GM12878 (cell line): ENCODE measurements around the gene TUBGCP3. TPM values are rescaled to one million over a fixed set of nuclear protein-coding genes. Genes with fewer than 3 reads are reported as not detected.

ENCODE experiments used
- ATAC-seq: fragments of 200-7000 bp; cut with Tn5 transposase; 3 replicates; pipeline ENCODE4 v1.9.1; 2020; ENCODE audit warnings: mild to moderate bottlenecking, moderate library complexity
- BruUV-seq: library from RNA; stranded (reverse); fragments of 400-500 nt; replicated peaks from 2 replicates; lab custom pipeline; 2021; lab: Mats Ljungman, UMichigan
- CTCF ChIA-PET: fragments of 300-600 bp; sonication (Branson Sonifier 250); formaldehyde crosslinking; extraction: SDS; loops from one replicate; lab custom pipeline; 2021; ENCODE audit warnings: inconsistent platforms; lab: Yijun Ruan, JAX
- POLR2A ChIA-PET: fragments of 350-600 bp; formaldehyde crosslinking; extraction: SDS; loops from one replicate; lab custom pipeline; 2021; ENCODE audit warnings: inconsistent platforms; lab: Charles Lee
- RAD21 ChIA-PET: fragments of 300-600 bp; sonication (Branson Sonifier 250); formaldehyde crosslinking; loops from one replicate; lab custom pipeline; 2023; ENCODE audit warnings: antibody characterized with exemption; ENCODE audit not compliant: unreplicated experiment; lab: Charles Lee
- SMC1A ChIA-PET: fragments of 300-600 bp; sonication (Branson Sonifier 250); formaldehyde crosslinking; loops from one replicate; lab custom pipeline; 2023; ENCODE audit not compliant: unreplicated experiment, uncharacterized antibody; lab: Charles Lee
- DNase-seq: peaks from one replicate; pipeline ENCODE4 v3.0.0-alpha.2; 2011; ENCODE audit warnings: low read depth, low spot score
- FAIRE-seq: peaks from 3 replicates; lab custom pipeline; 2011; peaks lifted over from hg19 to GRCh38; lab: Jason Lieb, UNC
- H2AFZ ChIP-seq: 2 replicates; pipeline ENCODE4 v1.6.0; 2011; ENCODE audit warnings: low read depth, low read length, control low read depth; ENCODE audit not compliant: control insufficient read depth
- H3K27ac ChIP-seq: 2 replicates; pipeline ENCODE4 v1.5.1; 2011; ENCODE audit warnings: control low read depth; ENCODE audit not compliant: control insufficient read depth, insufficient read depth
- H3K27me3 ChIP-seq, 2 experiments: replicated peaks in 1 of 2; 2 replicates each; pipeline versions ENCODE4 v1.6.0 to v1.6.1; 2011; ENCODE audit warnings: low read length in 1 of 2; ENCODE audit not compliant: control insufficient read depth in 2 of 2, insufficient read depth in 2 of 2
- H3K36me3 ChIP-seq, 2 experiments: 2 replicates each; pipeline ENCODE4 v1.5.1; 2011; ENCODE audit warnings: low read length in 1 of 2; ENCODE audit not compliant: control insufficient read depth in 2 of 2, insufficient read depth in 2 of 2
- H3K4me1 ChIP-seq: 2 replicates; pipeline ENCODE4 v1.6.1; 2011; ENCODE audit warnings: mild to moderate bottlenecking, low read length, moderate library complexity, mixed read lengths; ENCODE audit not compliant: control insufficient read depth, insufficient read depth
- H3K4me2 ChIP-seq: 2 replicates; pipeline ENCODE4 v1.6.0; 2011; ENCODE audit warnings: control low read depth; ENCODE audit not compliant: control insufficient read depth, insufficient read depth
- H3K4me3 ChIP-seq: fragments of 200-600 bp; sonication (generic); 2 replicates; pipeline ENCODE4 v1.5.1; 2016
- H3K79me2 ChIP-seq: 2 replicates; pipeline ENCODE4 v1.6.0; 2011; ENCODE audit warnings: low read length; ENCODE audit not compliant: control insufficient read depth, insufficient read depth
- H3K9ac ChIP-seq: 2 replicates; pipeline ENCODE4 v1.8.0; 2011; ENCODE audit warnings: low read length, control low read depth, mixed read lengths; ENCODE audit not compliant: control insufficient read depth, insufficient read depth
- H3K9me3 ChIP-seq: replicated peaks from 3 replicates; pipeline ENCODE4 v1.5.1; 2011; ENCODE audit warnings: mild to moderate bottlenecking, low read length; ENCODE audit not compliant: control insufficient read depth, insufficient read depth
- H4K20me1 ChIP-seq: 2 replicates; pipeline ENCODE4 v1.6.0; 2011; ENCODE audit not compliant: control insufficient read depth, insufficient read depth
- CHD2 ChIP-seq: IDR thresholded peaks from 2 replicates; pipeline ENCODE4 v1.6.1; 2011; ENCODE audit warnings: low read depth, low read length, improper control_type of control experiment, borderline replicate concordance
- EED ChIP-seq: sonication (generic); IDR thresholded peaks from 2 replicates; pipeline ENCODE4 v1.6.1; 2016; ENCODE audit warnings: antibody characterized with exemption, low read depth
- FOXK2 ChIP-seq: fragments of 450-650 bp; IDR thresholded peaks from 2 replicates; pipeline ENCODE4 v1.6.1; 2017; ENCODE audit warnings: mild to moderate bottlenecking, moderate library complexity
- IRF3 ChIP-seq: fragments of 450-650 bp; IDR thresholded peaks from 2 replicates; pipeline ENCODE4 v1.6.1; 2014; ENCODE audit warnings: mild to moderate bottlenecking
- MEF2B ChIP-seq: fragments of 450-650 bp; IDR thresholded peaks from 2 replicates; pipeline ENCODE4 v1.6.1; 2018; ENCODE audit warnings: mild to moderate bottlenecking, moderate library complexity; ENCODE audit not compliant: partially characterized antibody, poor library complexity, severe bottlenecking
- MXI1 ChIP-seq: fragments of 150-350 bp; IDR thresholded peaks from 2 replicates; pipeline ENCODE4 v1.6.1; 2011; ENCODE audit warnings: low read depth, mild to moderate bottlenecking, inconsistent platforms, low read length, improper control_type of control experiment
- NFYA ChIP-seq: IDR thresholded peaks from 2 replicates; pipeline ENCODE4 v1.6.1; 2011; ENCODE audit warnings: low read depth, mild to moderate bottlenecking, low read length, improper control_type of control experiment, borderline replicate concordance
- RB1 ChIP-seq: fragments of 450-650 bp; formaldehyde crosslinking; IDR thresholded peaks from 2 replicates; pipeline ENCODE4 v1.6.1; 2017; ENCODE audit warnings: mild to moderate bottlenecking, borderline replicate concordance
- SKIL ChIP-seq: fragments of 450-650 bp; IDR thresholded peaks from 2 replicates; pipeline ENCODE4 v1.6.1; 2017; ENCODE audit warnings: mild to moderate bottlenecking, low read depth, inconsistent platforms; ENCODE audit not compliant: poor library complexity, severe bottlenecking
- SP1 ChIP-seq: IDR thresholded peaks from one replicate; pipeline ENCODE4 v1.6.1; 2011; ENCODE audit warnings: low read depth, low read length
- ZBTB4 ChIP-seq: fragments of 450-650 bp; formaldehyde crosslinking; IDR thresholded peaks from 2 replicates; pipeline ENCODE4 v1.4.0; 2022; ENCODE audit warnings: mild to moderate bottlenecking, moderate library complexity
- WGBS: methylation state at CpG from one replicate; pipeline ENCODE4 v1.1.6; 2016; ENCODE audit warnings: low lambda C conversion rate; ENCODE audit not compliant: insufficient replicate concordance, insufficient coverage; ENCODE audit errors: missing lambda C conversion rate; 5-methylcytosine and 5-hydroxymethylcytosine counted together
- in situ Hi-C: fragments of 300-500 bp; cut with MboI; formaldehyde crosslinking; loops from 9 replicates; pipeline ENCODE4 v1.14.3; 2018; ENCODE audit warnings: mixed read lengths
- intact Hi-C: fragments of 100-400 bp; cut with micrococcal nuclease; formaldehyde crosslinking; loops from one replicate; pipeline ENCODE4 v1.14.2; 2022; ENCODE audit not compliant: unreplicated experiment
- polyA plus RNA-seq, 11 experiments: library from polyadenylated mRNA; depleted of rRNA in 4 of 11; unstranded in 6 of 11; stranded (reverse) in 5 of 11; fragments of >200 nt; fragmentation: Nextera tagmentation in 4 of 11; fragmentation: Illumina TruSeq in 1 of 11; extraction: Ambion mirVana in 4 of 11; extraction: Trizol in 1 of 11; gene quantifications; 1 replicate in 1 of 11; 2 replicates in 10 of 11; pipeline versions ENCODE4 v1.2.1 to v1.2.3, GENCODE V29; 2011 to 2016; ENCODE audit warnings: inconsistent platforms in 2 of 11, missing spikeins in 2 of 11, low read depth in 1 of 11
- total RNA-seq, 4 experiments: library from RNA; depleted of rRNA in 3 of 4; stranded (reverse); fragments of >200 nt in 3 of 4; fragmentation: Illumina TruSeq in 1 of 4; extraction: Trizol in 1 of 4; gene quantifications; 2 replicates each; pipeline versions ENCODE4 v1.2.1 to v1.2.3, GENCODE V29; 2013 to 2021

The TUBGCP3 gene
- total and polyA plus RNA-seq, 10 of the 15 experiments (the other 5 are each of a cell fraction or from before 2014, with no cell fraction given) = 4.0 to 34.0 (median 22.6) TPM

GRCh38 chr13:112637017-112637801 is 49.3 kb upstream of the TUBGCP3 start:
- no peaks in the 10 kb centered on the region for H3K36me3 ChIP-seq
- FAIRE-seq = no peak
- ChIA-PET POLR2A (interaction anchor here (0.8 kb wide), 1 partner anchor 10 kb away, joined by 3 read pairs; no protein-coding TSS in a partner anchor), RAD21 (no interaction called here), CTCF (interaction anchor here (1.0 to 4.5 kb wide), 2 partner anchors 223 to 237 kb away, joined by 3 to 73 read pairs; no protein-coding TSS in a partner anchor), SMC1A (no interaction called here)
- 54% methylated on average over 27 of the region's 27 CpGs for WGBS
- in situ Hi-C loops = loop anchor here (5.0 kb wide), 1 partner anchor 235 kb away; no protein-coding TSS in a partner anchor
- H4K20me1 ChIP-seq = no peaks in the 10 kb centered on the region
- H2AFZ ChIP-seq = no peak overlapping the region
- intact Hi-C loops = no loop called here
- no peak overlapping the region for H3K9ac ChIP-seq
- H3K27me3 ChIP-seq = peaks cover 0 to 4% of the 10 kb centered on the region in 2 experiments; a peak in 2 of 4 replicates
- H3K79me2 ChIP-seq = no peaks in the 10 kb centered on the region
- TF ChIP-seq CHD2 (no peak), MEF2B (no peak), RB1 (no peak), FOXK2 (no peak), SKIL (no peak), ZBTB4 (CRISPR knock-in tag) (no peak), NFYA (no peak), SP1 (no peak), EED (no peak), IRF3 (no peak), MXI1 (no peak)
- H3K4me2 ChIP-seq = no peak overlapping the region
- no peak overlapping the region for H3K27ac ChIP-seq
- H3K4me1 ChIP-seq = no peaks in the 10 kb centered on the region; the same call in 1 of the 2 replicates
- BruUV-seq = no TSS peak
- DNase-seq = no peak
- no peak for ATAC-seq
- no peak overlapping the region for H3K4me3 ChIP-seq
- H3K9me3 ChIP-seq = no peaks in the 10 kb centered on the region
